Lung (tissue), 12 donors: ENCODE results near the gene ELAC2. TPM values are rescaled to one million over a fixed set of nuclear protein-coding genes. Genes with fewer than 3 reads are reported as not detected.

Experiments
- ATAC-seq: fragments of 200-7000 bp; cut with Tn5 transposase; one replicate; pipeline ENCODE4 v1.9.1; 2020; ENCODE audit warnings: moderate number of reproducible peaks; ENCODE audit not compliant: insufficient read depth, low FRiP score
- DNase-seq, 3 donors: peaks; one replicate each; pipeline ENCODE4 v3.0.0-alpha.2; 2013 to 2017
- H3K27ac ChIP-seq, 2 donors: one replicate each; pipeline ENCODE4 v1.5.1; 2013; ENCODE audit warnings: mild to moderate bottlenecking in 2 of 2, moderate library complexity in 2 of 2, control low read depth in 1 of 2, inconsistent platforms in 1 of 2, low read depth in 1 of 2, low read length in 1 of 2
- H3K27me3 ChIP-seq, 3 donors: one replicate each; pipeline ENCODE4 v1.5.1; 2013; ENCODE audit warnings: low read length in 2 of 3; ENCODE audit not compliant: control insufficient read depth in 3 of 3, insufficient read depth in 3 of 3
- H3K36me3 ChIP-seq, 4 donors: one replicate each; pipeline ENCODE4 v1.5.1; 2013; ENCODE audit warnings: low read length in 4 of 4, mild to moderate bottlenecking in 1 of 4, moderate library complexity in 1 of 4; ENCODE audit not compliant: control insufficient read depth in 4 of 4, insufficient read depth in 4 of 4
- H3K4me1 ChIP-seq, 5 donors: one replicate each; pipeline ENCODE4 v1.5.1; 2013; ENCODE audit warnings: low read length in 5 of 5, mild to moderate bottlenecking in 2 of 5, moderate library complexity in 1 of 5; ENCODE audit not compliant: control insufficient read depth in 5 of 5, insufficient read depth in 5 of 5
- H3K4me3 ChIP-seq: one replicate; pipeline ENCODE4 v1.5.1; 2013; ENCODE audit warnings: mild to moderate bottlenecking, control low read depth, moderate library complexity
- H3K9ac ChIP-seq, 2 donors: one replicate each; pipeline ENCODE4 v1.5.1; 2013; ENCODE audit warnings: low read length in 2 of 2, control low read depth in 1 of 2; ENCODE audit not compliant: insufficient read depth in 1 of 2
- H3K9me3 ChIP-seq, 4 donors: one replicate each; pipeline ENCODE4 v1.5.1; 2013; ENCODE audit warnings: low read length in 3 of 4, mild to moderate bottlenecking in 1 of 4, moderate library complexity in 1 of 4; ENCODE audit not compliant: control insufficient read depth in 4 of 4, insufficient read depth in 3 of 4
- CTCF ChIP-seq: IDR thresholded peaks from 2 replicates; pipeline ENCODE4 v1.5.1; 2012; ENCODE audit warnings: mild to moderate bottlenecking; ENCODE audit errors: control extremely low read depth, extremely low read depth
- WGBS, 2 donors: extraction: QIAGEN DNeasy Blood & Tissue Kit; methylation state at CpG; one replicate each; pipeline ENCODE4 v1.1.7; 2013; 5-methylcytosine and 5-hydroxymethylcytosine counted together
- polyA plus RNA-seq, 2 donors: library from polyadenylated mRNA; stranded (reverse); fragments of 200-250 nt; gene quantifications; one replicate each; pipeline ENCODE4 v1.2.1, GENCODE V29; 2013
- total RNA-seq, 2 donors: library from RNA; depleted of rRNA in 1 of 2; stranded (reverse); fragments of >200 nt in 1 of 2; gene quantifications; one replicate each; pipeline ENCODE4 v1.2.1, GENCODE V29; 2014 to 2021
- donor health status: control.
- donor health status: control.
- donor health status: Bipolar disorder and iron deficiency.
- donor health status: healthy.
- donor health status: DM: yes; HTN: yes; CAD: no.

Gene ELAC2
- total and polyA plus RNA-seq, 4 donors, result 24.1 to 76.4 (median 45.5) TPM

- peaks cover 0 to 2% (median 0%) of the 10 kb centered on the region in 4 donors for H3K9me3 ChIP-seq
- ATAC-seq, result no peak
- H3K27ac ChIP-seq, result no peak overlapping the region
- peaks cover 0 to 12% (median 0%) of the 10 kb centered on the region in 5 donors for H3K4me1 ChIP-seq
- DNase-seq, result peak; percentile 20 to 89 (median 87)
- 47 to 59% methylated on average over 5 of the region's 5 CpGs for WGBS, 2 donors
- TF ChIP-seq CTCF, result no peak
- H3K9ac ChIP-seq, result no peak overlapping the region
- H3K36me3 ChIP-seq, result no peaks in the 10 kb centered on the region
- peaks cover 0 to 27% (median 19%) of the 10 kb centered on the region in 3 donors for H3K27me3 ChIP-seq
- no peak overlapping the region for H3K4me3 ChIP-seq
Observed at GRCh38 chr17:13054666-13055065, 36.8 kb upstream of the ELAC2 start.

GRCh38 chr17:13051915-13052314 lies 34.1 kb upstream of the ELAC2 start:
- H3K36me3 ChIP-seq, result no peaks in the 10 kb centered on the region
- ATAC-seq (no peak), DNase-seq (no peak)
- no peak for TF ChIP-seq CTCF
- no peak overlapping the region for H3K4me3 ChIP-seq
- WGBS, 2 donors, result 82 to 84% methylated on average over 4 of the region's 4 CpGs
- H3K9me3 ChIP-seq, result peaks cover 0 to 1% (median 0%) of the 10 kb centered on the region in 4 donors
- H3K27ac ChIP-seq, result no peak overlapping the region
- H3K4me1 ChIP-seq, result peaks cover 0 to 18% (median 0%) of the 10 kb centered on the region in 5 donors
- H3K27me3 ChIP-seq, result peaks cover 0 to 32% (median 24%) of the 10 kb centered on the region in 3 donors
- H3K9ac ChIP-seq, result no peak overlapping the region

GRCh38 chr17:13047011-13047606 lies 29.3 kb upstream of the ELAC2 start:
- H3K27me3 ChIP-seq, result peaks cover 2 to 35% (median 20%) of the 10 kb centered on the region in 3 donors
- H3K9me3 ChIP-seq, result peaks cover 0 to 3% (median 0%) of the 10 kb centered on the region in 4 donors
- WGBS, 2 donors, result 58 to 59% methylated on average over 16 of the region's 16 CpGs
- peak in 2 of 3 donors; percentile 45 to 51 for DNase-seq
- no peak overlapping the region for H3K9ac ChIP-seq
- no peak for ATAC-seq
- no peak overlapping the region for H3K27ac ChIP-seq
- peaks cover 0 to 20% (median 0%) of the 10 kb centered on the region in 5 donors for H3K4me1 ChIP-seq
- no peak for TF ChIP-seq CTCF
- no peak overlapping the region for H3K4me3 ChIP-seq
- no peaks in the 10 kb centered on the region for H3K36me3 ChIP-seq
